Body of pancreas (tissue), 4 donors: ENCODE results near the gene DUSP16. TPM values are rescaled to one million over a fixed set of nuclear protein-coding genes. Genes with fewer than 3 reads are reported as not detected.
"Not testable (repeated sequence)": the region's sequence is repeated elsewhere in the genome, so short reads cannot be mapped to it uniquely, and the experiment has no call there.

ENCODE experiments used
- ATAC-seq: fragments of 150-250 bp; one replicate; pipeline ENCODE4 v1.9.1; 2016
- DNase-seq, 4 donors: peaks; one replicate each; pipeline ENCODE4 v3.0.0-alpha.2; 2019
- H3K27ac ChIP-seq, 4 donors: fragments of 200-600 bp; sonication (generic); 1 replicate in 3 of 4; 2 replicates in 1 of 4; pipeline versions ENCODE4 v1.5.1 to v1.6.1; 2016 to 2019; ENCODE audit warnings: mild to moderate bottlenecking in 1 of 4, mixed read lengths in 1 of 4, moderate library complexity in 1 of 4
- H3K27me3 ChIP-seq, 2 donors: fragments of 200-600 bp; sonication (generic); one replicate each; pipeline ENCODE4 v1.6.0; 2016; ENCODE audit warnings: mild to moderate bottlenecking in 1 of 2
- H3K36me3 ChIP-seq, 2 donors: fragments of 200-600 bp; sonication (generic); replicated peaks in 1 of 2; 2 replicates each; pipeline ENCODE4 v1.5.1; 2016; ENCODE audit warnings: low read depth in 2 of 2; ENCODE audit not compliant: insufficient read depth in 1 of 2
- H3K4me1 ChIP-seq: fragments of 200-600 bp; sonication (generic); one replicate; pipeline ENCODE4 v1.6.0; 2016
- H3K4me3 ChIP-seq, 2 donors: fragments of 200-600 bp; sonication (generic); 1 replicate in 1 of 2; 2 replicates in 1 of 2; pipeline ENCODE4 v1.5.1; 2016 to 2019
- H3K9me3 ChIP-seq, 3 donors: fragments of 200-600 bp; sonication (generic); 1 replicate in 2 of 3; 2 replicates in 1 of 3; pipeline ENCODE4 v1.5.1; 2016
- CTCF ChIP-seq, 7 experiments: fragments of 450-650 bp in 4 of 7; fragments of 200-600 bp in 3 of 7; sonication (generic) in 3 of 7; IDR thresholded peaks; one replicate each; pipeline ENCODE4 v1.5.1; 2016 to 2019; ENCODE audit warnings: antibody characterized with exemption in 7 of 7
- POLR2A ChIP-seq, 3 donors: fragments of 450-650 bp; IDR thresholded peaks; one replicate each; pipeline ENCODE4 v1.6.1; 2016; ENCODE audit warnings: antibody characterized with exemption in 3 of 3, mild to moderate bottlenecking in 2 of 3
- WGBS, 2 donors: methylation state at CpG; one replicate each; pipeline ENCODE4 v1.1.5; 2017; 5-methylcytosine and 5-hydroxymethylcytosine counted together
- intact Hi-C: fragments of 100-400 bp; cut with DNase I; formaldehyde crosslinking; loops from one replicate; pipeline ENCODE4 v1.15.1; 2023
- total RNA-seq, 2 donors: library from RNA; depleted of rRNA; stranded (reverse); fragments of >200 nt; gene quantifications; one replicate each; pipeline ENCODE4 v1.1.0, GENCODE V29; 2016

DUSP16 gene
- total RNA-seq, 2 donors from 2014 or later = 30.3 to 32.9 TPM

- TF ChIP-seq POLR2A (IDR thresholded peaks at IDR 0.05) = no peak
- Histone ChIP-seq H3K27me3 (no peaks in the 10 kb centered on the region), H3K4me3 (no peak overlapping the region), H3K36me3 (peaks cover 10 to 20% of the 10 kb centered on the region in 2 donors), H3K9me3 (no peaks in the 10 kb centered on the region), H3K4me1 (no peaks in the 10 kb centered on the region), H3K27ac (no peak overlapping the region)
- no peak for DNase-seq
- no peak for ATAC-seq
- WGBS, 2 donors = 91 to 94% methylated on average over 16 to 21 of the region's 21 CpGs
- intact Hi-C loops = no loop called here
Observed at GRCh38 chr12:12476857-12477531, 85.7 kb downstream of the DUSP16 start.

DNA sequence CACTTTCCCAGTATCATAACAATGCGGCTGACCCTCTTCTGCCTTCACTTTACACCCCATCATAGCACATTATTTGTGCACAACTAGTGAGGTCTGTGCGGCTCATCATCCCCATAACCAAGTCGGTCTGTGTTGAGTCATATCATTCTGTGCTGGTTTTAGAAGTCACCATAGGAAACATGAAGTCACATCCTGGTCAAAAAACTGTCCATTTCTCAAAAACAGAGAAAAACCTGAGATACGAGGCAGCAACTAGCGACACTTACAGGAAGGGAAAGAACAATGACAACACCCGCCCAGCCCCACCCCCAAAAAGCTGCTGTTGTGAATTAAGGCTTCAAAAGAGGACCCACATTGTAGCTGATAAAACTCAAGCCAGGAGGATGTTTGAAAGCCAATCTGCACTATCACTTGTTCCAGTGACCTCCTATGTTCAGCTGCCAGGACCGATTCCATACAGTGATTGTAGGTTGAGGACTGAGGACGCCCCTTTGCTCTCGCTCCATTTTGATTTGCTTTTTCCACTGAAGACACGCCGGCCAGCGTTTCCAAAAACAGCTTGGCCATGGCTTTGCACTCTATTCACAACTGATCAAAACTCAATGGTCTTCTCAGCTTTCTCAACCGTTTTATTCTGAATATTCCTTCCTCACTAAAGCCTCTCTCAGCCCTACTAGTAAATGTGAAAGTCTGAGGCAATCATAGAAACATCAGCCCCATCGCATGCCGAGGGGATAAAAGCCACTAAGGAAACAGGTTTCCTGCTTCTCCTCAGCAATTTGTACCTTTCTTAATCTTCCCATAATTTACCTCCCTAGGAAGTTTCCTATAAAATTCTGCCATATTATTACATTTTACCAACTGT lies 87.5 kb downstream of the DUSP16 start:
- ATAC-seq (no peak), DNase-seq (no peak)
- intact Hi-C loops = no loop called here
- peaks cover 10 to 20% of the 10 kb centered on the region in 2 donors for H3K36me3 ChIP-seq
- H3K4me1 ChIP-seq = no peaks in the 10 kb centered on the region
- H3K4me3 ChIP-seq = no peak overlapping the region
- H3K27me3 ChIP-seq = no peaks in the 10 kb centered on the region
- TF ChIP-seq POLR2A (IDR thresholded peaks at IDR 0.05) = no peak
- TF ChIP-seq CTCF (IDR thresholded peaks at IDR 0.05) = no peak
- no peak overlapping the region for H3K27ac ChIP-seq
- WGBS, 2 donors = 78 to 91% methylated on average over 15 of the region's 15 CpGs
- no peaks in the 10 kb centered on the region for H3K9me3 ChIP-seq

GRCh38 chr12:12474471-12474928 lies 88.2 kb downstream of the DUSP16 start:
- Histone ChIP-seq H3K4me3 (no peak overlapping the region), H3K9me3 (no peaks in the 10 kb centered on the region), H3K27ac (no peak overlapping the region), H3K36me3 (peaks cover 10 to 20% of the 10 kb centered on the region in 2 donors), H3K4me1 (no peaks in the 10 kb centered on the region), H3K27me3 (no peaks in the 10 kb centered on the region)
- WGBS, 2 donors = 81 to 84% methylated on average over 8 of the region's 8 CpGs
- DNase-seq (no peak), ATAC-seq (no peak)
- TF ChIP-seq CTCF (IDR thresholded peaks at IDR 0.05) (no peak), POLR2A (IDR thresholded peaks at IDR 0.05) (no peak)
- intact Hi-C loops = no loop called here

DNA sequence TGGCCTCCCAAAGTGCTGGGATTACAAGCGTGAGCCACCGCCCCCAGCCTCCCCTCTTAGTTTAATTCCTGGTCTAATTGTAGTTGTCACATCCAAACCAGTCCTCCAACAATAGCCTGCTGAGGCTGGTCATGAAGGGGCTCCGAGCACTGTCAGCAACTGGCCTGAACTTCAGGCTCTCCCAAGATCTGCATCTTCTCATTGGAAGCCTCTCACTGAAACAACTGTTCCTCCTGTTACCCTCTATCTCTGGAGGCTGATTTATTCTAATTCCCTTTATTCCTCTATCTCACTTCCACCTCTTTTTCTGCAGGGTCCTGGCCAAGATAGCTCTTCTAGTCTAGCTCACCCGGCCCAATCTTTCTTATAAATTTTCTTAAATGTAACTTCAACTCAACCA lies 89.4 kb downstream of the DUSP16 start:
- peaks cover 10 to 15% of the 10 kb centered on the region in 2 donors for H3K36me3 ChIP-seq
- DNase-seq (no peak), ATAC-seq (no peak)
- no peaks in the 10 kb centered on the region for H3K4me1 ChIP-seq
- H3K4me3 ChIP-seq = no peak overlapping the region
- H3K27me3 ChIP-seq = no peaks in the 10 kb centered on the region
- TF ChIP-seq POLR2A (IDR thresholded peaks at IDR 0.05) (no peak), CTCF (IDR thresholded peaks at IDR 0.05) (no peak)
- 90 to 97% methylated on average over 4 of the region's 4 CpGs for WGBS, 2 donors
- intact Hi-C loops = no loop called here
- H3K9me3 ChIP-seq = no peaks in the 10 kb centered on the region
- H3K27ac ChIP-seq = no peak overlapping the region

DNA sequence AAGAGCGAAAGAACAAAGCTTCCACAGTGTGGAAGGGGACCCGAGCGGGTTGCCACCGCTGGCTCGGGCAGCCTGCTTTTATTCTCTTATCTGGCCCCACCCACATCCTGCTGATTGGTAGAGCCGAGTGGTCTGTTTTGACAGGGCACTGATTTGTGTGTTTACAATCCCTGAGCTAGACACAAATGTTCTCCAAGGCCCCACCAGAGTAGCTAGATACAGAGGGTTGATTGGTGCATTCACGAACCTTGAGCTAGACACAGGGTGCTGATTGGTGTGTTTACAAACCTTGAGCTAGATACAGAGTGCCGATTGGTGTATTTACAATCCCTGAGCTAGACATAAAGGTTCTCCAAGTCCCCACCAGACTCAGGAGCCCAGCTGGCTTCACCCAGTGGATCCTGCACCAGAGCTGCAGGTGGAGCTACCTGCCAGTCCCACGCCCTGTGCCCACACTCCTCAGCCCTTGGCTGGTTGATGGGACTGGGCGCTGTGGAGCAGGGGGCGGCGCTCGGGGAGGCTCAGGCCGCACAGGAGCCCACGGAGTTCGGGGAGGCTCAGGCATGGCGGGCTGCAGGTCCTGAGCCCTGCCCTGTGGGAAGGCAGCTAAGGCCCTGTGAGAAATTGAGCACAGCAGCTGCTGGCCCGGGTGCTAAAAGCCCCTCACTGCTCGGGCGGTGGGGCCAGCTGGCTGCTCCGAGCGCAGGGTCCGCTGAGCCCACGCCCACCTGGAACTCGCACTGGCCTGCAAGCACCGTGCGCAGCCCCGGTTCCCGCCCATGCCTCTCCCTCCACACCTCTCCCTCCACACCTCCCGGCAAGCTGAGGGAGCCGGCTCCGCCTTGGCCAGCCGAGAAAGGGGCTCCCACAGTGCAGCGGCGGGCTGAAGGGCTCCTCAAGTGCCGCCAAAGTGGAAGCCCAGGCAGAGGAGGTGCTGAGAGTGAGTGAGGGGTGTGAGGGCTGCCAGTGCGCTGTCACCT lies 90.4 kb downstream of the DUSP16 start:
- H3K9me3 ChIP-seq, H3K4me1 ChIP-seq, H3K4me3 ChIP-seq, intact Hi-C loops, H3K27ac ChIP-seq, DNase-seq, H3K36me3 ChIP-seq, ATAC-seq, H3K27me3 ChIP-seq: not testable (repeated sequence)
- 79 to 84% methylated on average over 6 to 35 of the region's 37 CpGs for WGBS, 2 donors
